ENCODE results near the gene ARMH3.
"Not testable (repeated sequence)": the region's sequence is repeated elsewhere in the genome, so short reads cannot be mapped to it uniquely, and the experiment has no call there.

ARMH3 gene

DNA sequence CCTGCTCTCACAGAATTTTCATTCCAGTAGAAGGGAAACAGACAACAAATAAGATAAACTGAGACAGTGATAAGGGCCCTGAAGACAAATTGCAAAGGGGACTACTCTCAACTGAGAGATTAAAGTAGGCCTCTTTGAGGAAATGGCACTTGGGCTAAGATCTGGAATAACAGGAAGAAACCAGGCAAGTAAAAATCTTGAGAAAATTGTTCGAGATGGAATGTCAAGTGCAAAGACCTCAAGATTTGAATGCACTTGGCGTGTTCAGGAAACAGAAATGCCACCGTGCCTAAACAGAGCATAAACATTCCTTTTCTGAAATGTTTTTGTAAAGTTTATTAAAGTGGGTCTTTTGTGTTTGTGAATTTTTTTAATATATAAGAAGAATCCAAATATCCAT, 10.7 kb downstream of the ARMH3 start:
- DNase-seq (ENCODE audit: low spot score) (no peak), FAIRE-seq (no peak)

- FAIRE-seq (no peak), DNase-seq (ENCODE audit: low spot score) (no peak)
These were observed 15.5 kb downstream of the ARMH3 start for GRCh38 chr10:102040305-102041050.

DNA sequence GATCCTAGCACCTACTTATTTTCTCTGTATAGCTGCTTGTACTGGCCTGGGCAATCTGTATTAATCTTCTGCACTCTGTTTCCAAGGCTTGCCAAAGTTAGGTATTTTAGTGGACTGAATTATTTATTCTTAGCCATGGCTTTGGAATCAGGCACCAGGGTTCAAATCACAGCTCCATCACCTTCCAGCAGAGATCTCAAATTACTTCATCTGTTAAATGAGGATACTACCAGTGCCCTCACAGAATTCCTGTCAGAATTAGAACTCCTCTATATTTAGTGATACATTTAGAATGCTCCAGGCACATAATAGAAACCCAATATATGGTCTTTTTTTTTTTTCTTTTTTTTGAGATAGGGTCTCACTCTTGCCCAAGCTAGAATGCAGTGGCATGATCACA, 17.6 kb downstream of the ARMH3 start:
- DNase-seq (ENCODE audit: low spot score) (no peak), FAIRE-seq (no peak)

DNA sequence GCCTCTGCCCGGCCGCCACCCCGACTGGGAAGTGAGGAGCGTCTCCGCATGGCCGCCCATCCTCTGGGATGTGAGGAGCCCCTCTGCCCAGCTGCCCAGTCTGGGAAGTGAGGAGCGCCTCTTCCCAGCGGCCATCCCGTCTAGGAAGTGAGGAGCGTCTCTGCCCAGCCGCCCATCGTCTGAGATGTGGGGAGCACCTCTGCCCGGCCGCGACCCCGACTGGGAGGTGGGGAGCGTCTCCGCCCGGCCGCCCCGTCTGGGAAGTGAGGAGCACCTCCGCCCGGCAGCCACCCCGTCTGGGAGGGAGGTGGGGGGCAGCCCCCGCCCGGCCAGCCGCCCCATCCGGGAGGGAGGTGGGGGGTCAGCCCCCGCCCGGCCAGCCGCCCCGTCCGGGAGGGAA, 20.2 kb downstream of the ARMH3 start:
- not testable (repeated sequence) for DNase-seq (ENCODE audit: low spot score)

GRCh38 chr10:102033787-102034186, 22.2 kb downstream of the ARMH3 start:
- DNase-seq (ENCODE audit: low spot score) (no peak), FAIRE-seq (no peak)

More for the DNA sequence above, 20.2 kb downstream of the ARMH3 start:
- FAIRE-seq, result not testable (repeated sequence)

- FAIRE-seq (no peak), DNase-seq (ENCODE audit: low spot score) (no peak)
These were observed 28.7 kb downstream of the ARMH3 start for GRCh38 chr10:102027261-102027660.

DNA sequence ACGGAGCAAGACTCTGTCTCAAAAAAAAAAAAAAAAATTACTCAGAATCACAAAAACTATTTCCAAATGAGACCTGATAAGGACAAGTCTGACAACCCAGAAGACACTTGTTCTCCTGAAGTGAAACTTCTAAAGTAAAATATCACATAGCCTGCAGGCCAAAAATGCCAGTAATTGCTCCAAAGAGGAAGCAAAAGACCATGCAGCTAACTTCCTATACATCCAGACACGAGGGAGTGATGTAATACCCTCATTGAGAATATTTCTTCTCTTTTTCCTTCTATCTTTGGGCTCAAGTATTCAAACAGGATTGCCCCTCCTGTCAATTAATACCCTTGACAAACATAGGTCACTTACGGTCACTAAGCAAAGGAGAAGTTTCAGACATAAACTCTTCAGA, 31.2 kb downstream of the ARMH3 start:
- FAIRE-seq (no peak), DNase-seq (ENCODE audit: low spot score) (no peak)

GRCh38 chr10:102020938-102021337, 35.0 kb downstream of the ARMH3 start:
- FAIRE-seq, result no peak
- DNase-seq (ENCODE audit: low spot score), result no peak

DNA sequence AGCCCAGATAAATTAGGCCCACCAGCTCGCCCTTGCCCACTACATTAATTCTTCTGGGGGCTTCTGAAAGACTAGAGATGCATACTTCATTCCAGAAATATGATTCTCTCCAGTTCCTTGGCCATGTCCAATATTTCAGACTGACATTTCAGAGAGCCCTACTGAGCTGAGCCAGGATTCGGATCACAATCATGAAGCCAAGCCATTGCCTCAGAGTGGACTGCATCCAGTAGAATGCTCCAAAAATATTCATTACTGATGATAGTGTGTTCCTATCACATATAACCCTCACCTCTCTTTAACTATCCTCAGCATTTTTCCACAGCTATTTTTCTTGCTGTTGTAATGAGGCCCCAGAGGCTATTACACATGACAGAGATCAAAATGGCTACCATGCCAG, 38.7 kb downstream of the ARMH3 start:
- DNase-seq (ENCODE audit: low spot score) (no peak), FAIRE-seq (no peak)

DNA sequence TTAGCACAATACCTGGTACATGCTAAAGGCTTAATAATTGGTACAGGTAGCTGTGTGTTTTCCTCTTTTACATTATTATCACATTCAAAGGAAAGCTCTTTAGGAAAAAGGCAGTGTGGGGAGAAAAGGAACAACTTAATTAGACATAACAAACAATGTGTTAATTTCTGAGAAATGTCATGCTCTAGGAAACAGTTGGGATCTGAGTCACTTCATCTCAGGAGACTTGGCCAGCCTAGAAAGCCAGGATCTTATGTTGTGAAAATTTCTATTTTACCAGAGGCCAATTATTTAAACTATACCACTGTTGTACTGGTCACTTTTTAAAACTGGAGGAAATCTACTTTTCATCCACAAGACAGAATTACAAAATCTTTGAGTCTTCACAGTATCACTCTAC, 39.6 kb downstream of the ARMH3 start:
- no peak for FAIRE-seq
- no peak for DNase-seq (ENCODE audit: low spot score)

DNA sequence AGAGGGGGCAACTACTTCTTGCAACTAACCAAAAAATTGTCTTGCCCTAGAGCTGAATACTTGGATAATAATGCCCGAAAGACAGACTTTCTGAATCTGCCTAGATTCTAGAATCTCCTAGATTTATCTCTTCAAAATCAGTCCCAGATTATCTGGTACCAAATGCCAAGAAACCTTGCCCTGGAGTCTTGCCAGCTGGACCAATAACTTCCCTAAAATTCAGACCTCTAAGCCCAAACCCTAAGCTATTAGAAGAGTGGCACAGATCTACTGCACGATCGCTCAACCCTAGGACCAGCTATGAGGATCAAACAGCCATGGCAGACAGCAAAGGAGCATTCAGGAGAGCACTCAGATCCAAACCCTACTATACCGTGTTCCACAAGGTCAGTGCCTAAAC, 45.0 kb downstream of the ARMH3 start:
- no peak for FAIRE-seq
- no peak for DNase-seq (ENCODE audit: low spot score)

- FAIRE-seq, result no peak
- peak; percentile 89 for DNase-seq (ENCODE audit: low spot score)
These were observed 46.1 kb downstream of the ARMH3 start for GRCh38 chr10:102009801-102010425.

DNA sequence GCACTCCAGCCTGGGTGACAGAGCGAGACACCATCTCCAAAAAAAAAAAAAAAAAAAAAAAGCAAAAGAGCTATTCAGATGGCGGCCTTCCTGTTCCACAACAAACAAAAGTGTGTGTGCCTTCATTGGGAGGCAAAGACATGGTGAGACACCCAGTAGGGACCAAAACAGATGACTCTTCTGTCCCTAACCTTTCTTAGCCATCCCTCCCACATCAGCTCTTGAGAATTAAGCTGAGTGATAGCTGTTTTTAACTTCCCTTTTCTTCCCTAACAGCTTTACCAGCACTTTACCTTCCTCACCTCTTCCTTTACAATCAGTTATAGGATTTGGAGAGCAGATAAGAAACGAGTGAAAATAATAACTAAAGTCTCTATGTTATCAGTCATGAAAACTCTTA, 48.2 kb downstream of the ARMH3 start:
- no peak for DNase-seq (ENCODE audit: low spot score)
- no peak for FAIRE-seq

DNA sequence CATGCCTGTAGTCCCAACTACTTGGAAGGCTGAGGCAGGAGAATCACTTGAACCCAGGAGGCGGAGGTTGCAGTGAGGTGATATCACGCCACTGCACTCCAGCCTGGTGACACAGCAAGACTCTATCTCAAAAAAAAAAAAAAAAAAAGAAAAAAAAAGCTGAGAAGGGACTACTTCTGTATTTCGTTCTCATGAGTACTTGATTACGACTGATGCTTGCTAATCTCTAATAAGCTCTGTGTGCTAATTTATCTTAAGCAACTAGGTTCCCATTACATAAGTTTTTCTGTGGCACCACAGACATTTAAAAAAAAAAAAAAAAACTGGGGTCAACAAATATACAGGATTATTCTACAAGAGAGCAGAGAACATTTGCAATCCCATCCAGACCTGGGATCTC, 48.9 kb downstream of the ARMH3 start:
- not testable (repeated sequence) for FAIRE-seq

DNA sequence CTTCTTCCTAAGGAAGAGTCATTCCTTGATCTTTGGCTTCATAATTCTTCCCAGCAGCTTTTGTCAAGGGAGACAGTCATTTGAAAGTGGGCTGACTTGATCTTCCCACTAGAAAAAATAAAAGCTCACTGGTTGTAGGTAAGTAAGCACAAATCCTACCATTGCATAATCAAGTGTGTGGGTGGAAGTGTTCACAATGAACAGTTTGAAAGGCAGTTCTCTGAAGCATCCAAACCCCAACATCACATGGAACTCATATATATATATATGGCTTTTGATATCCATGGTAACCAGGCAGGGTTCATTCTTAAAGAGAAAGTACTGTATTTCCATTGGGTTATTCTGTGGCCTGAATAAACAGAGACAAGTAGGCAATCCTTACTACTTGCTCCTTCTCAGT, 51.6 kb downstream of the ARMH3 start:
- DNase-seq (ENCODE audit: low spot score) (no peak), FAIRE-seq (no peak)

More for the DNA sequence above, 48.9 kb downstream of the ARMH3 start:
- DNase-seq (ENCODE audit: low spot score), result not testable (repeated sequence)

GRCh38 chr10:102003541-102003940, 52.4 kb downstream of the ARMH3 start:
- FAIRE-seq (no peak), DNase-seq (ENCODE audit: low spot score) (no peak)

GRCh38 chr10:102001435-102002068, 54.4 kb downstream of the ARMH3 start:
- DNase-seq (ENCODE audit: low spot score), result no peak
- FAIRE-seq, result no peak

- DNase-seq (ENCODE audit: low spot score), result no peak
- no peak for FAIRE-seq
These were observed 58.2 kb downstream of the ARMH3 start for GRCh38 chr10:101997803-101998202.

GRCh38 chr10:101995451-101996063, 60.4 kb downstream of the ARMH3 start:
- peak; percentile 8 for DNase-seq (ENCODE audit: low spot score)
- no peak for FAIRE-seq

- no peak for FAIRE-seq
These were observed 62.2 kb downstream of the ARMH3 start for GRCh38 chr10:101993651-101994200.

GRCh38 chr10:101993221-101993620, 62.8 kb downstream of the ARMH3 start:
- FAIRE-seq, result no peak
- DNase-seq (ENCODE audit: low spot score), result no peak

More at GRCh38 chr10:101993651-101994200, 62.2 kb downstream of the ARMH3 start:
- DNase-seq (ENCODE audit: low spot score), result no peak

DNA sequence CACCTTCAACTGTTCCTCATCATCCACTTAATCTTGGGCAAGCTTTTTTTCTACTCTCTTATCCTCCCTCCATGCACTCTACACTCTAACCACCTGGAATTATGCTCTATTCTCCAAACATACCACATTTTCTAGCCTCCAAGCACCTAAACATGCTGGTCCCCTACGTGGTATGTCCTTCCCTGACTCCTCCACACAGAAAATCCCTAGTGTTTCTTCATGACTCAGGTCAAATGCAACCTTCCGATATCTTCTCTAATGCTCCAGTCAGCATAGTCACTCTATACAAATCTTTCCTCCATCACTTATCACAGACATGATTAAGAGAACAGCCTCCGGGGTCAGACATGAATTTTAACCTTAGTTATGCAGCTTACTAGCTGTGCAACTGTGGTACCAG, 68.8 kb downstream of the ARMH3 start:
- DNase-seq (ENCODE audit: low spot score) (no peak), FAIRE-seq (no peak)
